GM23338 (cell line): ENCODE results near the gene IL9.

Source experiments
- CTCF ChIP-seq, 2 experiments: fragments of 200-600 bp in 1 of 2; sonication (generic) in 1 of 2; conservative IDR thresholded peaks; 2 replicates each; pipeline versions ENCODE4 v1.5.1 to v1.6.1; 2016 to 2017; ENCODE audit warnings: antibody characterized with exemption in 2 of 2, low read depth in 2 of 2, mild to moderate bottlenecking in 2 of 2, moderate library complexity in 1 of 2
- EZH2 ChIP-seq: fragments of 200-600 bp; sonication (generic); IDR thresholded peaks from one replicate; pipeline ENCODE4 v1.8.0; 2017; ENCODE audit warnings: antibody characterized with exemption, mild to moderate bottlenecking, low read depth; ENCODE audit not compliant: unreplicated experiment
- JUNB ChIP-seq: IDR thresholded peaks from one replicate; pipeline ENCODE4 v1.6.1; 2016; ENCODE audit warnings: antibody characterized with exemption; ENCODE audit not compliant: unreplicated experiment
- POLR2AphosphoS5 ChIP-seq: IDR thresholded peaks from 2 replicates; pipeline ENCODE4 v1.6.1; 2016; ENCODE audit warnings: antibody characterized with exemption, low read depth
- REST ChIP-seq: IDR thresholded peaks from one replicate; pipeline ENCODE4 v1.6.1; 2018; ENCODE audit warnings: antibody characterized with exemption; ENCODE audit not compliant: unreplicated experiment

GRCh38 chr5:135869276-135869675 is 26.4 kb downstream of the IL9 start:
- TF ChIP-seq REST (no peak), CTCF (conservative IDR thresholded peaks at IDR 0.05; ENCODE audit: low read depth in 2 of 2) (no peak), JUNB (no peak), POLR2AphosphoS5 (no peak), EZH2 (no peak)
